Prostate gland (tissue), 2 donors: ENCODE measurements around the gene USP35. TPM values are rescaled to one million over a fixed set of nuclear protein-coding genes. Genes with fewer than 3 reads are reported as not detected.
"Not testable (repeated sequence)": the region's sequence is repeated elsewhere in the genome, so short reads cannot be mapped to it uniquely, and the experiment has no call there.

Experiments
- DNase-seq: peaks from one replicate; pipeline ENCODE4 v3.0.0-alpha.2; 2019; ENCODE audit warnings: low spot score
- H3K27ac ChIP-seq, 2 donors: fragments of 200-600 bp; sonication (generic); 2 replicates each; pipeline ENCODE4 v1.5.1; 2017 to 2019
- H3K27me3 ChIP-seq: fragments of 200-600 bp; sonication (generic); replicated peaks from 2 replicates; pipeline ENCODE4 v1.5.1; 2019; ENCODE audit not compliant: insufficient read depth
- H3K36me3 ChIP-seq, 2 donors: fragments of 200-600 bp; sonication (generic); 1 replicate in 1 of 2; 2 replicates in 1 of 2; pipeline versions ENCODE4 v1.5.1 to v1.8.1; 2017 to 2019
- H3K4me1 ChIP-seq: fragments of 200-600 bp; sonication (generic); replicated peaks from 2 replicates; pipeline ENCODE4 v1.5.1; 2019
- H3K4me3 ChIP-seq, 2 donors: fragments of 200-600 bp; sonication (generic); 2 replicates each; pipeline ENCODE4 v1.5.1; 2017 to 2019
- H3K9me3 ChIP-seq: fragments of 200-600 bp; sonication (generic); 2 replicates; pipeline ENCODE4 v1.5.1; 2017
- POLR2A ChIP-seq: fragments of 450-650 bp; IDR thresholded peaks from one replicate; pipeline ENCODE4 v1.6.1; 2016; ENCODE audit warnings: antibody characterized with exemption, mild to moderate bottlenecking
- POLR2AphosphoS5 ChIP-seq: sonication (generic); formaldehyde crosslinking; IDR thresholded peaks from one replicate; pipeline ENCODE4 v1.6.1; 2017; ENCODE audit warnings: antibody characterized with exemption
- WGBS: methylation state at CpG from one replicate; pipeline ENCODE4 v1.1.5; 2018; 5-methylcytosine and 5-hydroxymethylcytosine counted together
- intact Hi-C: fragments of 100-400 bp; cut with DNase I; formaldehyde crosslinking; loops from one replicate; pipeline ENCODE4 v1.14.2; 2022
- total RNA-seq, 2 donors: library from RNA; depleted of rRNA; stranded (reverse); fragments of >200 nt; gene quantifications; one replicate each; pipeline ENCODE4 v1.1.0, GENCODE V29; 2016
- TF ChIP-seq, protein P1 (sequence below), 4 experiments: fragments of 200-600 bp in 2 of 4; fragments of 450-650 bp in 2 of 4; sonication (generic) in 2 of 4; IDR thresholded peaks; 1 replicate in 3 of 4; 2 replicates in 1 of 4; pipeline ENCODE4 v1.5.1; 2016 to 2019; ENCODE audit warnings: antibody characterized with exemption in 4 of 4, mild to moderate bottlenecking in 2 of 4, moderate library complexity in 2 of 4

Gene USP35
- total RNA-seq, 2 donors from 2014 or later: 3.4 to 13.6 TPM

DNA sequence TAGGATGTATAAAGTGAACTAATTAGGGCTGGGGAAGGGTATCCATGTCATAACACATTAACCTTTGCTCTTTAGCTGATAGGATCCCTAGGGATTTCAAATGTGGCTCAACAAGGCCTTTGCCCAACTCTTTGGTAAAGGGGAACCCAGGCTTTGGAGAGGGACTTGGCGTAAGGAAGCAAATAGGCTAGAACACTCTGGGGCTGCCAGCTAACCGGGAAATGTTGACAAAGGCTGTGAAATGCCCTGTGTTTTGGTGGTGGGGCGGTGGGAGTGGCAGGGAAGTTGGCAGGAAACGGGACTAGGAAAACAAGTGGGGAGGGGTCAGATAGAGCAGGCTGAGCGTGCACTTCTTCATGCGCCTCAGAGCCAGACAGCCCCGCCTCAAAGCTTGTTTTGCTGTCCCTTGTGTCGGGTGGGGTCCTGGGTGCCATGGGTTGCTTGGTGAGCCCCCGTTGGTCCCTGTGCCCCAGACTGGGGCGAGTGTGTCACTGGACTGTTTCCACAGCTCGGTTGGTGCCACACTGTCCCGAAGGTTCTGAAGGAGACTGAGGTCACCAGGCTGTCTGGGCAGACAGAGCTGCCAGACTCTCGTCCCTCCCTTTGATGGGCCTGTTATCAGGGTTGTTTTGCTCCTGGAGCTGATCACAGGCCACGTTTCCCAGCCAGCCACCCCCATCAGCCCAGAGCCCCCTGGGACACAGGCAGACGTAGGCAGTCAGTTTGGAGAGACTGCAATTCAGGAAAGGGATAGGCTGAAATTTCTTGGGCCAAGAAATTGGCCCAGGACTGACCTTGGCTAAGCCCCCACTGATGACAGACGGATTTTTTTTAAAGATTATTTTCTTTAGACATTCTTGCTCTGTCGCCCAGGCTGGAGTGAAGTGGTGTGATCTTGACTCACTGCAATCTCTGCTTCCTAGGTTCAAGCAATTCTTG lies 19.9 kb upstream of the USP35 start:
- Histone ChIP-seq H3K27me3 (no peaks in the 10 kb centered on the region), H3K27ac (peak overlapping the region; percentile 68 to 69), H3K9me3 (no peaks in the 10 kb centered on the region), H3K4me3 (no peak overlapping the region), H3K36me3 (no peaks in the 10 kb centered on the region), H3K4me1 (no peaks in the 10 kb centered on the region)
- intact Hi-C loops: no loop called here
- 44% methylated on average over 17 of the region's 17 CpGs for WGBS
- TF ChIP-seq POLR2A (no peak), POLR2AphosphoS5 (peak; percentile 49)
- TF ChIP-seq, protein P1, sequence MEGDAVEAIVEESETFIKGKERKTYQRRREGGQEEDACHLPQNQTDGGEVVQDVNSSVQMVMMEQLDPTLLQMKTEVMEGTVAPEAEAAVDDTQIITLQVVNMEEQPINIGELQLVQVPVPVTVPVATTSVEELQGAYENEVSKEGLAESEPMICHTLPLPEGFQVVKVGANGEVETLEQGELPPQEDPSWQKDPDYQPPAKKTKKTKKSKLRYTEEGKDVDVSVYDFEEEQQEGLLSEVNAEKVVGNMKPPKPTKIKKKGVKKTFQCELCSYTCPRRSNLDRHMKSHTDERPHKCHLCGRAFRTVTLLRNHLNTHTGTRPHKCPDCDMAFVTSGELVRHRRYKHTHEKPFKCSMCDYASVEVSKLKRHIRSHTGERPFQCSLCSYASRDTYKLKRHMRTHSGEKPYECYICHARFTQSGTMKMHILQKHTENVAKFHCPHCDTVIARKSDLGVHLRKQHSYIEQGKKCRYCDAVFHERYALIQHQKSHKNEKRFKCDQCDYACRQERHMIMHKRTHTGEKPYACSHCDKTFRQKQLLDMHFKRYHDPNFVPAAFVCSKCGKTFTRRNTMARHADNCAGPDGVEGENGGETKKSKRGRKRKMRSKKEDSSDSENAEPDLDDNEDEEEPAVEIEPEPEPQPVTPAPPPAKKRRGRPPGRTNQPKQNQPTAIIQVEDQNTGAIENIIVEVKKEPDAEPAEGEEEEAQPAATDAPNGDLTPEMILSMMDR (IDR thresholded peaks at IDR 0.05): no peak
- peak; percentile 8 for DNase-seq

DNA sequence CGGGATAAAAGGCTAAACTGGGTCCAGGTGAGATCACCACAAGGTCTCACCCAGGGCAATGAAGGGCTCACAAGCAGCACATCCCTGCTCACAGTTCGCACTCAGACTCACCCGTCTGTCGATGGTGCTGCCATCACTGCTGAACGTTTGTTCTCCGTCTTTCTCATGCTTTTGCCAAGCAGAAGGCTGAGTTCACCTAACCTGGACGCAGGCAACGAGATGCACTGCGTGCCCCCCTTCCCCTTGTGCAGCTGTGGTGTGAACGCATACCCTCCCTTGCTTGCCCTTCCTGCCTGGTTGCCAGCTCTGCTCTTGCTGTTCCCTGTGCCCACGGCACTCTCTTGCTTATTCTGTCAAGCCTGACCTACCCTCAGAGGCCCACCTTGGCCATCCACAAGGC lies 18.3 kb upstream of the USP35 start:
- Histone ChIP-seq H3K4me3 (no peak overlapping the region), H3K4me1 (no peaks in the 10 kb centered on the region), H3K36me3 (no peaks in the 10 kb centered on the region), H3K9me3 (no peaks in the 10 kb centered on the region), H3K27ac (no peak overlapping the region), H3K27me3 (no peaks in the 10 kb centered on the region)
- intact Hi-C loops: no loop called here
- no peak for DNase-seq
- TF ChIP-seq POLR2A (no peak), POLR2AphosphoS5 (no peak)
- TF ChIP-seq, protein P1 (IDR thresholded peaks at IDR 0.05): no peak
- WGBS: 88% methylated on average over 11 of the region's 11 CpGs

DNA sequence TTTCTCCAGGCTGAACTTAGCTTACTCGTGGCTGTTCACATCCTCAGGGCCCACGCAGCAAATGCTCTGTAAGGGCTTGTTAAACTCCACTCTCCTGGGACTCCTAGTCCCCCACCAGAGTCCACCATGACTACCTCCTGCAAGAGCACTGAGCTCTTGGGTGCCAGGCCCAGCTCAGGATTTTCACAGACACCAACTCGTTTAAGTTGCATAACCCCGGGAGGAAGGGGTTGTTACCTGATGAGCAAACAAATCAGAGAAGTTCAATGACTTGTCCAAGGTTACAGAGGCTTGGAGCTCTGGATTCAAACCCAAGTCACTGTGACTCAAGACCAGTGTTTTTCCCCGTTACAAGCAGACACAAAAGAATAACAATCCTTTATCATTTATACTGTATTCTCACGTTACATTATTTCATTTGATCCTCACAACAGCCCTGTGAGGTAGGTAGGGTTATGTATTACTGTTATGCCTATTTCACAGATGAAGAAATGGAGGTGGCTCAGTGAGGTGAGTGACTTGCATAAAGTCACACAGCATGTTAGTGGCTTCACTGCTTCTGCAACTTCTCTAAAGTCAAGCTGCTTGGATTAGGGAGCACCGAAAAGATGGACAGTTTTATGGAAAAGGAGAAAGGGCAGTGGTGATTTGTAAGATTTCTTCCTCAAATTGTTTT lies 17.7 kb upstream of the USP35 start:
- intact Hi-C loops: no loop called here
- WGBS: 71% methylated on average over 7 of the region's 7 CpGs
- Histone ChIP-seq H3K4me3 (no peak overlapping the region), H3K27me3 (no peaks in the 10 kb centered on the region), H3K4me1 (no peaks in the 10 kb centered on the region), H3K36me3 (no peaks in the 10 kb centered on the region), H3K27ac (no peak overlapping the region), H3K9me3 (no peaks in the 10 kb centered on the region)
- no peak for DNase-seq
- TF ChIP-seq POLR2A (no peak), POLR2AphosphoS5 (no peak)
- TF ChIP-seq, protein P1 (IDR thresholded peaks at IDR 0.05): no peak

DNA sequence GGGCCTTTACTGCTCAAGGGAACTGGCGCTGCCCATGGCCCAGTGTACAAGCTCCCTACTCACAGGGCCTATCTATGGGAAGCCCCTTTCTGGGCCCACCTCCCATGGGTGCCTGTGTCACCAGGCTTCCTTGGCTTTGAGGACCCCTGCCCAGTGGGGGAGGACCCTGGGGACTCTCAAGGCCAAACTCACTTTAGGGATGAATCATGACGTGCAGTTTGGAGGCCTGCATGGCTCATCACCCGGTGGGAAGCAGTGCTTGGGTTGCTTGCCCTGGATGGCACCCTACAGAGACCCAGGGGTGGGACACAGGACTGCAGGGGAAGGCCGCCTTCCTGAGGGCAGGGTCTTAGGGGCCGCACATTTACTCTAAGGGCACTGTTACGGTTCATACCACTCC lies 16.8 kb upstream of the USP35 start:
- no peak for DNase-seq
- TF ChIP-seq, protein P1 (IDR thresholded peaks at IDR 0.05): no peak
- no peak for TF ChIP-seq POLR2A
- TF ChIP-seq POLR2AphosphoS5: no peak
- intact Hi-C loops: no loop called here
- 91% methylated on average over 6 of the region's 6 CpGs for WGBS
- no peak overlapping the region for H3K4me3 ChIP-seq
- no peaks in the 10 kb centered on the region for H3K36me3 ChIP-seq
- no peaks in the 10 kb centered on the region for H3K27me3 ChIP-seq
- no peaks in the 10 kb centered on the region for H3K9me3 ChIP-seq
- no peak overlapping the region for H3K27ac ChIP-seq
- H3K4me1 ChIP-seq: no peaks in the 10 kb centered on the region

DNA sequence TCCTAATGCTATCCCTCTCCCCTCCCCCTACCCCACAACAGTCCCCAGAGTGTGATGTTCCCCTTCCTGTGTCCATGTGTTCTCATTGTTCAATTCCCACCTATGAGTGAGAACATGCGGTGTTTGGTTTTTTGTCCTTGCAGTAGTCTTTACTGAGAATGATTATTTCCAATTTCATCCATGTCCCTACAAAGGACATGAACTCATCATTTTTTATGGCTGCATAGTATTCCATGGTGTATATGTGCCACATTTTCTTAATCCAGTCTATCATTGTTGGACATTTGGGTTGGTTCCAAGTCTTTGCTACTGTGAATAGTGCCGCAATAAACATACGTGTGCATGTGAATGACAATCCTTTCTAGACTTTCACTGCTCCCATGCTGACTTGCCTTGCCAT lies 12.9 kb upstream of the USP35 start:
- H3K36me3 ChIP-seq, H3K27me3 ChIP-seq, intact Hi-C loops, H3K27ac ChIP-seq, H3K9me3 ChIP-seq, DNase-seq, H3K4me3 ChIP-seq, H3K4me1 ChIP-seq: not testable (repeated sequence)
- WGBS: 100% methylated on average over 3 of the region's 3 CpGs
